Stimulated activated CD8-positive, alpha-beta memory T cell treated with anti-CD3 and anti-CD28 coated beads, Interleukin-4, amount 100 ng/mL, for 48 hours (primary cell): ENCODE results near the gene FKBP5.
"Not testable (repeated sequence)": the region's sequence is repeated elsewhere in the genome, so short reads cannot be mapped to it uniquely, and the experiment has no call there.

ENCODE experiments used
- DNase-seq: peaks from one replicate; pipeline ENCODE4 v3.0.0-alpha.2; 2020

Gene FKBP5

GRCh38 chr6:35580836-35581235, 107.9 kb downstream of the FKBP5 start:
- DNase-seq = no peak

GRCh38 chr6:35576682-35577081, 112.0 kb downstream of the FKBP5 start:
- DNase-seq = no peak

GRCh38 chr6:35573495-35574110, 115.1 kb downstream of the FKBP5 start:
- DNase-seq = no peak

- DNase-seq = not testable (repeated sequence)
These were observed 117.8 kb downstream of the FKBP5 start for GRCh38 chr6:35570885-35571330.

GRCh38 chr6:35569011-35569461, 119.7 kb downstream of the FKBP5 start:
- DNase-seq = peak; percentile 61

GRCh38 chr6:35566794-35567193, 121.9 kb downstream of the FKBP5 start:
- no peak for DNase-seq

GRCh38 chr6:35564733-35565132, 124.0 kb downstream of the FKBP5 start:
- no peak for DNase-seq

- no peak for DNase-seq
These were observed 126.7 kb downstream of the FKBP5 start for GRCh38 chr6:35562060-35562459.

- no peak for DNase-seq
These were observed 127.6 kb downstream of the FKBP5 start for GRCh38 chr6:35561113-35561512.

- DNase-seq = peak; percentile 29
These were observed 130.1 kb downstream of the FKBP5 start for GRCh38 chr6:35558571-35558970.

GRCh38 chr6:35557239-35557638, 131.5 kb downstream of the FKBP5 start:
- DNase-seq = no peak

GRCh38 chr6:35554811-35555210, 133.9 kb downstream of the FKBP5 start:
- no peak for DNase-seq

GRCh38 chr6:35553315-35553714, 135.4 kb downstream of the FKBP5 start:
- DNase-seq = no peak

- DNase-seq = peak; percentile 79
These were observed 136.3 kb downstream of the FKBP5 start for GRCh38 chr6:35552285-35552917.

- DNase-seq = no peak
These were observed 138.3 kb downstream of the FKBP5 start for GRCh38 chr6:35550437-35550836.

GRCh38 chr6:35547676-35548075, 141.0 kb downstream of the FKBP5 start:
- DNase-seq = no peak

- DNase-seq = no peak
These were observed 143.8 kb downstream of the FKBP5 start for GRCh38 chr6:35544769-35545361.

- no peak for DNase-seq
These were observed 145.1 kb downstream of the FKBP5 start for GRCh38 chr6:35543459-35544193.

- DNase-seq = no peak
These were observed 146.9 kb downstream of the FKBP5 start for GRCh38 chr6:35541836-35542235.

- DNase-seq = no peak
These were observed 149.5 kb downstream of the FKBP5 start for GRCh38 chr6:35539223-35539622.

- not testable (repeated sequence) for DNase-seq
These were observed 152.9 kb downstream of the FKBP5 start for GRCh38 chr6:35535847-35536246.

- DNase-seq = no peak
These were observed 154.1 kb downstream of the FKBP5 start for GRCh38 chr6:35534407-35535170.

GRCh38 chr6:35533981-35534380, 154.7 kb downstream of the FKBP5 start:
- no peak for DNase-seq
